ENCODE data around the gene FNBP1L. TPM values are rescaled to one million over a fixed set of nuclear protein-coding genes. Genes with fewer than 3 reads are reported as not detected.

FNBP1L gene
- total RNA-seq, 1 experiment from 2014 or later: 119 TPM

DNA sequence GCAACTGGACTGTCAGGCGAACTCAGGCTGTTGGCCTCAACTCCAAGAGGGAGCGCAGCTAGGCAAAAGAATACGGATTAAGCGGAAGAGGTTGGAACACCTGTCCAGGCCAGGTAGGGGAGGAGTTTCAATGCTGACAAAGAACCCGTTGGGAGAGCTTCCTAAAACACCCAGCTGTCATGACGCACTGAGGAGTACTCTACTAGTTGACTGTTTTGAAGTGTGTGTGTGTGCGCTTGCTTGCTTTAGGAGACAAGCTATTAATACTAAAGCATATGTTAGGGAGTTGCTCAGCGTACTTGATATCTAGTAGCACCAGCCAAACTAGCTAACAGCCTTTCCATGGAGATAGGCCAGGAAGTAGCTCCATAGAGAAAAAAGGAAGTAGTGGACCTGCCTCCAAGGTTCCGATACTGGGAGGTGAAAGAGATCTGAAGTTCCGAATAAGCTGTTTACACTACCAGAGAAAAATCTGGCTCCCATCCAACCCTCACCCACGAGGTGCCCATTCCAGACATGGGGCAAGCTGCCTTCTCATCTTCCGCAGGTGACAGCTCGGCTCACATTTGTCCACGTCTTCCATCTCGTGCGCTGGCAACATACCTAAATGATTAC lies 974 bp upstream of the FNBP1L start:
- H3K27ac ChIP-seq (ENCODE audit: insufficient read length, low read depth, low read length): no peak overlapping the region
- no peak for DNase-seq

More for the DNA sequence above, 974 bp upstream of the FNBP1L start:
- TF ChIP-seq CTCF (conservative IDR thresholded peaks at IDR 0.05): no peak
- Histone ChIP-seq H3K14ac (ENCODE audit: insufficient read depth, low read length) (no peak overlapping the region), H3K79me1 (ENCODE audit: insufficient read depth, low read depth, low read length, poor library complexity, severe bottlenecking) (peaks cover 3% of the 10 kb centered on the region), H4K8ac (replicated peaks; ENCODE audit: insufficient read length, low read depth, low read length) (no peak overlapping the region), H3K4ac (ENCODE audit: low read depth, low read length) (no peak overlapping the region), H3K18ac (ENCODE audit: insufficient read length, low read depth, low read length) (no peak overlapping the region), H4K5ac (ENCODE audit: insufficient read length, low read depth, low read length) (no peak overlapping the region), H3K56ac (ENCODE audit: insufficient read length, low read depth, low read length) (no peak overlapping the region), H2BK12ac (ENCODE audit: insufficient read length, low read depth, low read length) (no peak overlapping the region), H2BK120ac (ENCODE audit: low read depth, low read length, poor library complexity, severe bottlenecking) (no peak overlapping the region), H3K9me3 (ENCODE audit: control insufficient read depth, low read depth, low read length) (no peaks in the 10 kb centered on the region), H3T11ph (ENCODE audit: low read length) (no peak overlapping the region), H2AK5ac (ENCODE audit: insufficient read length, low read length) (no peak overlapping the region), H2BK20ac (ENCODE audit: low read depth, low read length, poor library complexity, severe bottlenecking) (no peak overlapping the region), H3K23me2 (ENCODE audit: insufficient read length, low read depth, low read length, poor library complexity, severe bottlenecking) (peaks cover 7% of the 10 kb centered on the region), H3K9ac (ENCODE audit: extremely low read depth, insufficient read length, low read length) (no peak overlapping the region), H3K79me2 (ENCODE audit: insufficient read depth, low read length) (peaks cover 25% of the 10 kb centered on the region; the same call in 1 of the 2 replicates), H3K23ac (ENCODE audit: insufficient read length, low read depth, low read length) (no peak overlapping the region), H3K27me3 (ENCODE audit: insufficient read depth, low read length) (no peaks in the 10 kb centered on the region), H2AFZ (ENCODE audit: low read length) (no peak overlapping the region), H3K4me1 (ENCODE audit: insufficient read depth, low read length) (no peaks in the 10 kb centered on the region), H4K20me1 (ENCODE audit: control insufficient read depth, insufficient read depth, insufficient read length) (no peaks in the 10 kb centered on the region), H4K91ac (ENCODE audit: insufficient read length, low read depth, low read length) (no peak overlapping the region), H2BK5ac (ENCODE audit: insufficient read length, low read length) (no peak overlapping the region), H2BK15ac (ENCODE audit: low read depth, low read length) (no peak overlapping the region), H3K4me2 (ENCODE audit: insufficient read depth, insufficient read length, low read length) (peak overlapping the region; percentile 74)
- Mint-ChIP-seq H3K27me3 (ENCODE audit: low read depth) (no peaks in the 10 kb centered on the region), H3K4me3 (peak overlapping the region; percentile 100), H3K9me3 (no peaks in the 10 kb centered on the region; a peak in 1 of 5 replicates), H3K27ac (0 out of 7 replicates have a peak overlapping the region, but pooled peaks of 1 of the 3 experiments have one; percentile 15), H3K36me3 (ENCODE audit: insufficient read depth in 1 of 3, low read depth in 3 of 3) (peaks cover 0 to 8% (median 7%) of the 10 kb centered on the region in 3 experiments; a peak in 4 of 7 replicates), H3K4me1 (peaks cover 35% of the 10 kb centered on the region in 2 experiments)
- no CpG with 5 or more reads among the region's 16 CpGs for WGBS (ENCODE audit: extremely low coverage, insufficient read length, low lambda C conversion rate)
